ENCODE data around the gene RSAD1. TPM values are rescaled to one million over a fixed set of nuclear protein-coding genes. Genes with fewer than 3 reads are reported as not detected.

Gene RSAD1
- total and polyA plus RNA-seq, 11 donors: 30.9 to 50.0 (median 42.8) TPM

DNA sequence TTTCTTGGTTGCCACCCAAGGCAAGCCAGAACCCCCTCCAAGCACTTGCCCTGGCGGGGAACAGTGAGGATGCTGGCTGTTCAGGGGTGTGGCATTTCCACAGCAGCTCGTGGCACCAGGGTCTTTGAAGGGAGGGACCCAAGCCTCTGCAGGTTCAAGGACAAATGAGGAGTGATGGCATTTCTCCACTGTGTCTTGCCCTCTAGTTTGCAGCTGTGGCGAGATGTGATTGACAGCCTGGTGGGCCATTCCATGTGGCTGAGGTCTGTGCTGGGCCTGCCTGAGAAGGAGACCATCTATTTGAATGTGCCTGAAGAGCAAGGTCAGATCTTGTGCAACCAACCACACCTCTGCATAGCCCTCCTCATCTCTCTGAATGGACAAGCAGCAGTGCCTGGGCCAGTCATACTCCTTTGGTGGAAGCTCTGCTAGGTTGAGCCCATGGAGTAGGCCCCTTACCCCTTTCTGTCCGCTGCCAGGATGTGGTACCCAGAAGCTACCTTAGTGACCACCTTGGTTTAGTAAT, 49.4 kb downstream of the RSAD1 start:
- WGBS, 4 donors: 38 to 93% (median 65%) methylated on average over 3 to 4 of the region's 4 CpGs
- DNase-seq: no peak
- no peak overlapping the region for H3K4me3 ChIP-seq
- ATAC-seq: no peak
- no peaks in the 10 kb centered on the region for H3K36me3 ChIP-seq
- TF ChIP-seq, protein P1, sequence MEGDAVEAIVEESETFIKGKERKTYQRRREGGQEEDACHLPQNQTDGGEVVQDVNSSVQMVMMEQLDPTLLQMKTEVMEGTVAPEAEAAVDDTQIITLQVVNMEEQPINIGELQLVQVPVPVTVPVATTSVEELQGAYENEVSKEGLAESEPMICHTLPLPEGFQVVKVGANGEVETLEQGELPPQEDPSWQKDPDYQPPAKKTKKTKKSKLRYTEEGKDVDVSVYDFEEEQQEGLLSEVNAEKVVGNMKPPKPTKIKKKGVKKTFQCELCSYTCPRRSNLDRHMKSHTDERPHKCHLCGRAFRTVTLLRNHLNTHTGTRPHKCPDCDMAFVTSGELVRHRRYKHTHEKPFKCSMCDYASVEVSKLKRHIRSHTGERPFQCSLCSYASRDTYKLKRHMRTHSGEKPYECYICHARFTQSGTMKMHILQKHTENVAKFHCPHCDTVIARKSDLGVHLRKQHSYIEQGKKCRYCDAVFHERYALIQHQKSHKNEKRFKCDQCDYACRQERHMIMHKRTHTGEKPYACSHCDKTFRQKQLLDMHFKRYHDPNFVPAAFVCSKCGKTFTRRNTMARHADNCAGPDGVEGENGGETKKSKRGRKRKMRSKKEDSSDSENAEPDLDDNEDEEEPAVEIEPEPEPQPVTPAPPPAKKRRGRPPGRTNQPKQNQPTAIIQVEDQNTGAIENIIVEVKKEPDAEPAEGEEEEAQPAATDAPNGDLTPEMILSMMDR (IDR thresholded peaks at IDR 0.05): no peak
- no peak for TF ChIP-seq POLR2A (IDR thresholded peaks at IDR 0.05)
- H3K27me3 ChIP-seq: peaks cover 0 to 32% (median 15%) of the 10 kb centered on the region in 9 donors
- peaks cover 0 to 11% (median 2%) of the 10 kb centered on the region in 12 donors for H3K4me1 ChIP-seq
- no peaks in the 10 kb centered on the region for H3K9me3 ChIP-seq
- no peak overlapping the region for H3K27ac ChIP-seq
- intact Hi-C loops (cut with DNase I): no loop called here

DNA sequence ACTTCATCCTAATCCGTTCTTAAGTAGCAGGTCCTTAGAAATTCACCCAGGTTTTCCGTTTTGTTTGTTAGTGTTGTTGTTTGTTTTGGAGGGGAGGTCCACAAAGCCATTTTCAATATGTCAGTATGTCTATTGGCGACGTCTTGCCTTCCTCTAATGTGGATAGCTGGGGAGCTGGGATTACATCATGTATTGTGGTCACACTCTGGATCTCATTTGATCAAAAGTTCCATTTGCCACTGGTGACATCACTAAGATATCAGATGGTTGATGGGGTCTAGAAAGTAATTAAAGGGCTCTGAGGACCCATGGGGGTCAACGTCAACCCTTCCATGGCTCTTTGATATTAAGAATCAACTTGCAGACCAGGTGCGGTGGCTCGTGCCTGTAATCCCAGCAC, 51.2 kb downstream of the RSAD1 start:
- 90 to 92% (median 92%) methylated on average over 7 of the region's 7 CpGs for WGBS, 4 donors
- peaks cover 0 to 28% (median 10%) of the 10 kb centered on the region in 12 donors for H3K4me1 ChIP-seq
- DNase-seq: no peak
- H3K27me3 ChIP-seq: peaks cover 0 to 36% (median 22%) of the 10 kb centered on the region in 9 donors
- H3K4me3 ChIP-seq: no peak overlapping the region
- ATAC-seq: no peak
- no peak for TF ChIP-seq POLR2A (IDR thresholded peaks at IDR 0.05)
- TF ChIP-seq, protein P1 (IDR thresholded peaks at IDR 0.05): no peak
- intact Hi-C loops (cut with DNase I): loop anchor here in 1 of 10 donors (5.0 kb wide), 1 partner anchor 43 kb away; no protein-coding TSS in a partner anchor
- no peak overlapping the region for H3K27ac ChIP-seq
- H3K36me3 ChIP-seq: no peaks in the 10 kb centered on the region
- H3K9me3 ChIP-seq: no peaks in the 10 kb centered on the region

- H3K27me3 ChIP-seq: peaks cover 0 to 40% (median 22%) of the 10 kb centered on the region in 9 donors
- 57 to 66% (median 61%) methylated on average over 6 of the region's 6 CpGs for WGBS, 4 donors
- ATAC-seq: no peak
- peaks cover 0 to 31% (median 10%) of the 10 kb centered on the region in 12 donors for H3K4me1 ChIP-seq
- H3K36me3 ChIP-seq: peaks cover 0 to 5% (median 0%) of the 10 kb centered on the region in 9 donors
- no peaks in the 10 kb centered on the region for H3K9me3 ChIP-seq
- intact Hi-C loops (cut with DNase I): loop anchor here in 1 of 10 donors (5.0 kb wide), 1 partner anchor 44 kb away; no protein-coding TSS in a partner anchor
- no peak for TF ChIP-seq POLR2A (IDR thresholded peaks at IDR 0.05)
- no peak overlapping the region for H3K27ac ChIP-seq
- no peak for DNase-seq
- no peak overlapping the region for H3K4me3 ChIP-seq
Measured at GRCh38 chr17:50531428-50532025, 52.9 kb downstream of the RSAD1 start.

DNA sequence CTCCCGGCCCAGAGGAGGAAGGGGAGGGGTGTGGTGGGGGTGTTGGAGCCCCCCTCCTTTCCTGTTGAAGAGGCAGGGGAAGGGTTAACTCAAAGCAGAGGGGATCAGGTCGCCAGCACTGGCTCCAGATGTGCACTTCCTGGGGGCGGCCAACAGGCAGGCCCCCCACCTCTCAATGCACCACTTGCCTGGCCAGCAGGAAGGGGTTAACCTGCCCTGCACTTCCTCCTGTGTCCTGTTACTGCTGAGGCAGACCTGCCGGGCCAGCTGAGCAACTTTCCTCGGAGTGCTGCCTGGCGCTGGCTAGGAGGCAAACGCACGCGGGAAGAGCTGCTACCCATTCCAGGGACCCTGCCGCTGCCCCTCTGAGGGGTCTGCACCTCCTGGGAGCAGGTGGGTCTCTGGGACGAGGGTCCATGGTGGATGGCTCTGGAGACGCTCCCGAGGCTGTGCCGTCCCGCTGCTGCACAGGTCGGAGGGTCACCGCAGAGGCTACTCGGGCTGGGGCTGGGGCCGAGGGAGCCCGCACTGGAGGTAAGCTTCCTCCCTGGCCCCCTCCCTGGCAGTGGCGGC, 53.9 kb downstream of the RSAD1 start, which contains the start of gene EPN3:
TSS of gene EPN3 (plus strand) at position 284 of the 573 bp plus-strand sequence. CDS start 3,822 bp downstream, outside the sequence.
- Histone ChIP-seq H3K4me3 (peak within 1 kb of the TSS; percentile 27 to 72 (median 48)), H3K9me3 (no peaks in the 10 kb centered on the region), H3K4me1 (peaks cover 0 to 31% (median 10%) of the 10 kb centered on the region in 12 donors), H3K27ac (peak within 1 kb of the TSS; percentile 46 to 94 (median 76)), H3K36me3 (peaks cover 0 to 6% (median 0%) of the 10 kb centered on the region in 9 donors), H3K27me3 (peaks cover 0 to 40% (median 22%) of the 10 kb centered on the region in 9 donors)
- no peak for DNase-seq
- peak in 3 of 4 donors; percentile 27 to 44 (median 36) for ATAC-seq
- TF ChIP-seq, protein P1 (IDR thresholded peaks at IDR 0.05): no peak
- 2 to 4% (median 3%) methylated on average over 16 to 21 of the region's 21 CpGs for WGBS, 4 donors
- intact Hi-C loops (cut with DNase I): loop anchor here in 2 of 10 donors (1.0 to 5.0 kb wide), 2 partner anchors 45 to 50 kb away; no protein-coding TSS in a partner anchor

Data from heart left ventricle (tissue), 16 donors.